Stimulated activated CD8-positive, alpha-beta memory T cell treated with anti-CD3 and anti-CD28 coated beads, Interleukin-4, amount 100 ng/mL, for 24 hours (primary cell): Measurements from ENCODE around the gene PLIN1.

Experiments used
- DNase-seq: peaks from one replicate; pipeline ENCODE4 v3.0.0-alpha.2; 2020; ENCODE audit warnings: low read depth

The PLIN1 gene

GRCh38 chr15:89628806-89629715, 50.1 kb downstream of the PLIN1 start:
- no peak for DNase-seq

GRCh38 chr15:89628301-89628700, 50.9 kb downstream of the PLIN1 start:
- DNase-seq = no peak

GRCh38 chr15:89627256-89627970, 51.8 kb downstream of the PLIN1 start:
- no peak for DNase-seq

- DNase-seq = no peak
Observed at GRCh38 chr15:89625716-89626115, 53.5 kb downstream of the PLIN1 start.

- DNase-seq = no peak
Observed at GRCh38 chr15:89623165-89623564, 56.0 kb downstream of the PLIN1 start.

GRCh38 chr15:89621547-89621946, 57.6 kb downstream of the PLIN1 start:
- no peak for DNase-seq

- DNase-seq = no peak
Observed at GRCh38 chr15:89616228-89616627, 62.9 kb downstream of the PLIN1 start.

GRCh38 chr15:89615135-89615534, 64.0 kb downstream of the PLIN1 start:
- no peak for DNase-seq
